Measurements from ENCODE around the gene MRAP2.

- TF ChIP-seq CTCF (IDR thresholded peaks at IDR 0.05), result no peak
- no peak for TF ChIP-seq POLR2AphosphoS5 (IDR thresholded peaks at IDR 0.05)
Measured at GRCh38 chr6:84052883-84053241, 19.3 kb downstream of the MRAP2 start.
